ENCODE measurements around the gene SCRN2. TPM values are rescaled to one million over a fixed set of nuclear protein-coding genes. Genes with fewer than 3 reads are reported as not detected.

Gene SCRN2
- total and polyA plus RNA-seq, 2 experiments from 2014 or later: 40.6 to 45.5 TPM

DNA sequence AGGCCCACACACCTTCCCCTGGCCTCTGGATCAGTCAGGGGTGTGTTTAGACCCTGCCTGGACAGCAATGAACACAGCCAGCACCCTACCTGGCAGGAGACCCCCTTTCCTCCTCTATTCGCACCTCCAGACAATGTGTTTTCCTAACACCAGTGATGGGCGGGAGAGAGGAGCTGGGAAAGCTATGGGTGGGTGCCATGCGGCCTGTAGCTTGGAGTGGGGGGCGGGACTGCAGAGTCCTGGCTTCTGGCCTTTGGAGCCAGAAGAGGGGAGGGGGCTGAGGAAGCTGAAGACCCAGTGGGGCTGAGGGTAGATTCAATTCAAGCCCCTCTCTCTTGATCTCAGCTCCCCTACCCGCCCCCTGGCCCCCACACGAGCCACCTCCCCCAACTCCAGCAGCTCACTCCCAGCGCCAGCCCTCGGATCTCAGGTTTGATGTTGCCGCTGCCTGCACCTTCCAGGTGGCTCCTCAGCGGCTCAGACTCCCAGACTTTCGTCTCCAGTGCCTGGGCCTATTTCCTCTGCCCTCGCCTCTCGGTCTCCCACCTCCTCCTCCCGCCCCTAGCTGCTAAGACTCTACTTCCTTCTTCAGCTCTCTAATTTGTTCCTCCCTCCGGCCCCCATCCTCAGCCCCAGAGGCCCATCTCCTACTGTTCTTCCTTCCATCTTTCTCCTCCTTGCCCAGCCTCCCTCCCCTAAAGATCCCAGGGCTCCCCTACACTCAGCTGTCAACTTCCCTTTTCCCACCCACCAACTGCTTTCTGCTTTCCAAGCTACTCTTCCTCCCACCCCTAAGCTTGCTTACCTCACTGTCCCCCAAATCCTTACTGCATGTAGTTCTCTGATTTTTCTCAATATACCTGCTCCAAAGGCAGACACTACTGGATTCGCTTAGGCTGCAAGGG lies 16.7 kb upstream of the SCRN2 start:
- DNase-seq (ENCODE audit: low spot score): peak; percentile 63
- H3K4me1 Mint-ChIP-seq: peaks cover 39% of the 10 kb centered on the region

More for the DNA sequence above, 16.7 kb upstream of the SCRN2 start:
- Mint-ChIP-seq H3K9me3 (no peaks in the 10 kb centered on the region), H3K4me3 (0 out of 3 replicates have a peak overlapping the region, but pooled peaks have one; percentile 4), H3K27me3 (ENCODE audit: insufficient read depth, low read depth, poor library complexity) (peaks cover 46% of the 10 kb centered on the region), H3K27ac (no peak overlapping the region), H3K36me3 (ENCODE audit: low read depth) (no peaks in the 10 kb centered on the region)
- no peak for TF ChIP-seq STAT1 (IDR thresholded peaks at IDR 0.05; ENCODE audit: unreplicated experiment)
- TF ChIP-seq NANOG (IDR thresholded peaks at IDR 0.05; ENCODE audit: borderline replicate concordance): no peak
- TF ChIP-seq, protein P1, sequence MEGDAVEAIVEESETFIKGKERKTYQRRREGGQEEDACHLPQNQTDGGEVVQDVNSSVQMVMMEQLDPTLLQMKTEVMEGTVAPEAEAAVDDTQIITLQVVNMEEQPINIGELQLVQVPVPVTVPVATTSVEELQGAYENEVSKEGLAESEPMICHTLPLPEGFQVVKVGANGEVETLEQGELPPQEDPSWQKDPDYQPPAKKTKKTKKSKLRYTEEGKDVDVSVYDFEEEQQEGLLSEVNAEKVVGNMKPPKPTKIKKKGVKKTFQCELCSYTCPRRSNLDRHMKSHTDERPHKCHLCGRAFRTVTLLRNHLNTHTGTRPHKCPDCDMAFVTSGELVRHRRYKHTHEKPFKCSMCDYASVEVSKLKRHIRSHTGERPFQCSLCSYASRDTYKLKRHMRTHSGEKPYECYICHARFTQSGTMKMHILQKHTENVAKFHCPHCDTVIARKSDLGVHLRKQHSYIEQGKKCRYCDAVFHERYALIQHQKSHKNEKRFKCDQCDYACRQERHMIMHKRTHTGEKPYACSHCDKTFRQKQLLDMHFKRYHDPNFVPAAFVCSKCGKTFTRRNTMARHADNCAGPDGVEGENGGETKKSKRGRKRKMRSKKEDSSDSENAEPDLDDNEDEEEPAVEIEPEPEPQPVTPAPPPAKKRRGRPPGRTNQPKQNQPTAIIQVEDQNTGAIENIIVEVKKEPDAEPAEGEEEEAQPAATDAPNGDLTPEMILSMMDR (conservative IDR thresholded peaks at IDR 0.05; ENCODE audit: low read depth in 2 of 2): no peak
- TF ChIP-seq CREB1 (CRISPR knock-in tag; IDR thresholded peaks at IDR 0.05; ENCODE audit: low read depth): no peak
- TF ChIP-seq, protein P2, sequence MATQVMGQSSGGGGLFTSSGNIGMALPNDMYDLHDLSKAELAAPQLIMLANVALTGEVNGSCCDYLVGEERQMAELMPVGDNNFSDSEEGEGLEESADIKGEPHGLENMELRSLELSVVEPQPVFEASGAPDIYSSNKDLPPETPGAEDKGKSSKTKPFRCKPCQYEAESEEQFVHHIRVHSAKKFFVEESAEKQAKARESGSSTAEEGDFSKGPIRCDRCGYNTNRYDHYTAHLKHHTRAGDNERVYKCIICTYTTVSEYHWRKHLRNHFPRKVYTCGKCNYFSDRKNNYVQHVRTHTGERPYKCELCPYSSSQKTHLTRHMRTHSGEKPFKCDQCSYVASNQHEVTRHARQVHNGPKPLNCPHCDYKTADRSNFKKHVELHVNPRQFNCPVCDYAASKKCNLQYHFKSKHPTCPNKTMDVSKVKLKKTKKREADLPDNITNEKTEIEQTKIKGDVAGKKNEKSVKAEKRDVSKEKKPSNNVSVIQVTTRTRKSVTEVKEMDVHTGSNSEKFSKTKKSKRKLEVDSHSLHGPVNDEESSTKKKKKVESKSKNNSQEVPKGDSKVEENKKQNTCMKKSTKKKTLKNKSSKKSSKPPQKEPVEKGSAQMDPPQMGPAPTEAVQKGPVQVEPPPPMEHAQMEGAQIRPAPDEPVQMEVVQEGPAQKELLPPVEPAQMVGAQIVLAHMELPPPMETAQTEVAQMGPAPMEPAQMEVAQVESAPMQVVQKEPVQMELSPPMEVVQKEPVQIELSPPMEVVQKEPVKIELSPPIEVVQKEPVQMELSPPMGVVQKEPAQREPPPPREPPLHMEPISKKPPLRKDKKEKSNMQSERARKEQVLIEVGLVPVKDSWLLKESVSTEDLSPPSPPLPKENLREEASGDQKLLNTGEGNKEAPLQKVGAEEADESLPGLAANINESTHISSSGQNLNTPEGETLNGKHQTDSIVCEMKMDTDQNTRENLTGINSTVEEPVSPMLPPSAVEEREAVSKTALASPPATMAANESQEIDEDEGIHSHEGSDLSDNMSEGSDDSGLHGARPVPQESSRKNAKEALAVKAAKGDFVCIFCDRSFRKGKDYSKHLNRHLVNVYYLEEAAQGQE (IDR thresholded peaks at IDR 0.05; ENCODE audit: unreplicated experiment): no peak
- TF ChIP-seq ZNF331 (CRISPR knock-in tag; IDR thresholded peaks at IDR 0.05; ENCODE audit: low read depth): no peak
- TF ChIP-seq, protein P3, sequence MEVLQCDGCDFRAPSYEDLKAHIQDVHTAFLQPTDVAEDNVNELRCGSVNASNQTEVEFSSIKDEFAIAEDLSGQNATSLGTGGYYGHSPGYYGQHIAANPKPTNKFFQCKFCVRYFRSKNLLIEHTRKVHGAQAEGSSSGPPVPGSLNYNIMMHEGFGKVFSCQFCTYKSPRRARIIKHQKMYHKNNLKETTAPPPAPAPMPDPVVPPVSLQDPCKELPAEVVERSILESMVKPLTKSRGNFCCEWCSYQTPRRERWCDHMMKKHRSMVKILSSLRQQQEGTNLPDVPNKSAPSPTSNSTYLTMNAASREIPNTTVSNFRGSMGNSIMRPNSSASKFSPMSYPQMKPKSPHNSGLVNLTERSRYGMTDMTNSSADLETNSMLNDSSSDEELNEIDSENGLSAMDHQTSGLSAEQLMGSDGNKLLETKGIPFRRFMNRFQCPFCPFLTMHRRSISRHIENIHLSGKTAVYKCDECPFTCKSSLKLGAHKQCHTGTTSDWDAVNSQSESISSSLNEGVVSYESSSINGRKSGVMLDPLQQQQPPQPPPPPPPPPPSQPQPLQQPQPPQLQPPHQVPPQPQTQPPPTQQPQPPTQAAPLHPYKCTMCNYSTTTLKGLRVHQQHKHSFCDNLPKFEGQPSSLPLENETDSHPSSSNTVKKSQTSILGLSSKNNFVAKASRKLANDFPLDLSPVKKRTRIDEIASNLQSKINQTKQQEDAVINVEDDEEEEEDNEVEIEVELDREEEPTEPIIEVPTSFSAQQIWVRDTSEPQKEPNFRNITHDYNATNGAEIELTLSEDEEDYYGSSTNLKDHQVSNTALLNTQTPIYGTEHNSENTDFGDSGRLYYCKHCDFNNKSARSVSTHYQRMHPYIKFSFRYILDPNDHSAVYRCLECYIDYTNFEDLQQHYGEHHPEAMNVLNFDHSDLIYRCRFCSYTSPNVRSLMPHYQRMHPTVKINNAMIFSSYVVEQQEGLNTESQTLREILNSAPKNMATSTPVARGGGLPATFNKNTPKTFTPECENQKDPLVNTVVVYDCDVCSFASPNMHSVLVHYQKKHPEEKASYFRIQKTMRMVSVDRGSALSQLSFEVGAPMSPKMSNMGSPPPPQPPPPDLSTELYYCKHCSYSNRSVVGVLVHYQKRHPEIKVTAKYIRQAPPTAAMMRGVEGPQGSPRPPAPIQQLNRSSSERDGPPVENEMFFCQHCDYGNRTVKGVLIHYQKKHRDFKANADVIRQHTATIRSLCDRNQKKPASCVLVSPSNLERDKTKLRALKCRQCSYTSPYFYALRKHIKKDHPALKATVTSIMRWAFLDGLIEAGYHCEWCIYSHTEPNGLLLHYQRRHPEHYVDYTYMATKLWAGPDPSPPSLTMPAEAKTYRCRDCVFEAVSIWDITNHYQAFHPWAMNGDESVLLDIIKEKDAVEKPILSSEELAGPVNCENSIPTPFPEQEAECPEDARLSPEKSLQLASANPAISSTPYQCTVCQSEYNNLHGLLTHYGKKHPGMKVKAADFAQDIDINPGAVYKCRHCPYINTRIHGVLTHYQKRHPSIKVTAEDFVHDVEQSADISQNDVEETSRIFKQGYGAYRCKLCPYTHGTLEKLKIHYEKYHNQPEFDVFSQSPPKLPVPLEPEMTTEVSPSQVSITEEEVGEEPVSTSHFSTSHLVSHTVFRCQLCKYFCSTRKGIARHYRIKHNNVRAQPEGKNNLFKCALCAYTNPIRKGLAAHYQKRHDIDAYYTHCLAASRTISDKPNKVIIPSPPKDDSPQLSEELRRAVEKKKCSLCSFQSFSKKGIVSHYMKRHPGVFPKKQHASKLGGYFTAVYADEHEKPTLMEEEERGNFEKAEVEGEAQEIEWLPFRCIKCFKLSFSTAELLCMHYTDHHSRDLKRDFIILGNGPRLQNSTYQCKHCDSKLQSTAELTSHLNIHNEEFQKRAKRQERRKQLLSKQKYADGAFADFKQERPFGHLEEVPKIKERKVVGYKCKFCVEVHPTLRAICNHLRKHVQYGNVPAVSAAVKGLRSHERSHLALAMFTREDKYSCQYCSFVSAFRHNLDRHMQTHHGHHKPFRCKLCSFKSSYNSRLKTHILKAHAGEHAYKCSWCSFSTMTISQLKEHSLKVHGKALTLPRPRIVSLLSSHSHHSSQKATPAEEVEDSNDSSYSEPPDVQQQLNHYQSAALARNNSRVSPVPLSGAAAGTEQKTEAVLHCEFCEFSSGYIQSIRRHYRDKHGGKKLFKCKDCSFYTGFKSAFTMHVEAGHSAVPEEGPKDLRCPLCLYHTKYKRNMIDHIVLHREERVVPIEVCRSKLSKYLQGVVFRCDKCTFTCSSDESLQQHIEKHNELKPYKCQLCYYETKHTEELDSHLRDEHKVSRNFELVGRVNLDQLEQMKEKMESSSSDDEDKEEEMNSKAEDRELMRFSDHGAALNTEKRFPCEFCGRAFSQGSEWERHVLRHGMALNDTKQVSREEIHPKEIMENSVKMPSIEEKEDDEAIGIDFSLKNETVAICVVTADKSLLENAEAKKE (CRISPR knock-in tag; IDR thresholded peaks at IDR 0.05): no peak
- no peak for TF ChIP-seq JUNB (IDR thresholded peaks at IDR 0.05; ENCODE audit: unreplicated experiment)
- TF ChIP-seq ZNF114 (CRISPR knock-in tag; IDR thresholded peaks at IDR 0.05): no peak
- TF ChIP-seq, protein P4, sequence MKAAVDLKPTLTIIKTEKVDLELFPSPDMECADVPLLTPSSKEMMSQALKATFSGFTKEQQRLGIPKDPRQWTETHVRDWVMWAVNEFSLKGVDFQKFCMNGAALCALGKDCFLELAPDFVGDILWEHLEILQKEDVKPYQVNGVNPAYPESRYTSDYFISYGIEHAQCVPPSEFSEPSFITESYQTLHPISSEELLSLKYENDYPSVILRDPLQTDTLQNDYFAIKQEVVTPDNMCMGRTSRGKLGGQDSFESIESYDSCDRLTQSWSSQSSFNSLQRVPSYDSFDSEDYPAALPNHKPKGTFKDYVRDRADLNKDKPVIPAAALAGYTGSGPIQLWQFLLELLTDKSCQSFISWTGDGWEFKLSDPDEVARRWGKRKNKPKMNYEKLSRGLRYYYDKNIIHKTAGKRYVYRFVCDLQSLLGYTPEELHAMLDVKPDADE (IDR thresholded peaks at IDR 0.05): no peak
- TF ChIP-seq EZH2 (IDR thresholded peaks at IDR 0.05; ENCODE audit: low read depth, unreplicated experiment): no peak
- TF ChIP-seq POLR2AphosphoS5 (IDR thresholded peaks at IDR 0.05; ENCODE audit: low read depth): no peak
- TF ChIP-seq EZH2phosphoT487 (IDR thresholded peaks at IDR 0.05; ENCODE audit: unreplicated experiment): no peak
- Histone ChIP-seq H3K4me2 (peak overlapping the region; percentile 53), H3K36me3 (ENCODE audit: insufficient read depth) (no peaks in the 10 kb centered on the region), H4K20me1 (replicated peaks; ENCODE audit: insufficient read depth) (no peaks in the 10 kb centered on the region; the same call in 1 of the 2 replicates), H3K27ac (ENCODE audit: low read depth) (no peak overlapping the region), H3K4me3 (peak overlapping the region; percentile 23; the same call in 1 of the 2 replicates), H3K79me2 (replicated peaks; ENCODE audit: insufficient read depth) (no peaks in the 10 kb centered on the region), H3K27me3 (ENCODE audit: insufficient read depth) (peaks cover 62% of the 10 kb centered on the region), H3K4me1 (ENCODE audit: insufficient read depth) (peaks cover 18% of the 10 kb centered on the region; the same call in 1 of the 2 replicates), H3K9me2 (ENCODE audit: insufficient read depth) (peaks cover 4% of the 10 kb centered on the region; the same call in 1 of the 2 replicates), H3F3A (replicated peaks; ENCODE audit: low read depth) (peaks cover 4% of the 10 kb centered on the region; the same call in 1 of the 2 replicates), H2AFZ (peak overlapping the region; percentile 94)
- peak; percentile 72 for ATAC-seq
